HUES64 (cell line): Measurements from ENCODE around the gene SMYD2.

Source experiments
- H3K27ac ChIP-seq: 2 replicates; pipeline ENCODE4 v1.7.0; 2013; ENCODE audit warnings: low read depth, low read length, inconsistent platforms
- H3K27me3 ChIP-seq: 2 replicates; pipeline ENCODE4 v1.6.1; 2013; ENCODE audit warnings: mild to moderate bottlenecking, low read length; ENCODE audit not compliant: insufficient read depth
- H3K36me3 ChIP-seq: 2 replicates; pipeline ENCODE4 v1.6.1; 2013; ENCODE audit warnings: mild to moderate bottlenecking, low read length; ENCODE audit not compliant: insufficient read depth
- H3K4me1 ChIP-seq: 2 replicates; pipeline ENCODE4 v1.6.1; 2013; ENCODE audit warnings: mild to moderate bottlenecking, low read length, moderate library complexity; ENCODE audit not compliant: insufficient read depth
- H3K4me3 ChIP-seq: 2 replicates; pipeline ENCODE4 v1.5.1; 2013; ENCODE audit warnings: mild to moderate bottlenecking, low read length, moderate library complexity
- H3K9ac ChIP-seq: 2 replicates; pipeline ENCODE4 v1.6.1; 2013; ENCODE audit warnings: mild to moderate bottlenecking, low read depth, low read length
- H3K9me3 ChIP-seq: 2 replicates; pipeline ENCODE4 v1.6.1; 2013; ENCODE audit warnings: low read depth, low read length; ENCODE audit not compliant: insufficient read depth
- WGBS: fragments of 150-250, 120-280 bp; methylation state at CpG from one replicate; pipeline ENCODE4 v1.1.7; 2013; ENCODE audit warnings: missing lambda C conversion rate; 5-methylcytosine and 5-hydroxymethylcytosine counted together

Gene SMYD2

GRCh38 chr1:214385428-214385827 is 104.5 kb downstream of the SMYD2 start:
- Histone ChIP-seq H3K4me1 (peaks cover 17% of the 10 kb centered on the region), H3K9me3 (no peaks in the 10 kb centered on the region), H3K9ac (no peak overlapping the region), H3K4me3 (no peak overlapping the region), H3K27ac (no peak overlapping the region), H3K27me3 (no peaks in the 10 kb centered on the region), H3K36me3 (peaks cover 80% of the 10 kb centered on the region)
- 100% methylated on average over 1 of the region's 1 CpG for WGBS

- Histone ChIP-seq H3K36me3 (peaks cover 80% of the 10 kb centered on the region), H3K27me3 (no peaks in the 10 kb centered on the region), H3K4me1 (peaks cover 14% of the 10 kb centered on the region), H3K9ac (no peak overlapping the region), H3K27ac (no peak overlapping the region), H3K4me3 (no peak overlapping the region), H3K9me3 (no peaks in the 10 kb centered on the region)
- 96% methylated on average over 7 of the region's 7 CpGs for WGBS
These were observed 105.4 kb downstream of the SMYD2 start for GRCh38 chr1:214386333-214386732.
